ENCODE results near the gene NIPA2.

NIPA2 gene

DNA sequence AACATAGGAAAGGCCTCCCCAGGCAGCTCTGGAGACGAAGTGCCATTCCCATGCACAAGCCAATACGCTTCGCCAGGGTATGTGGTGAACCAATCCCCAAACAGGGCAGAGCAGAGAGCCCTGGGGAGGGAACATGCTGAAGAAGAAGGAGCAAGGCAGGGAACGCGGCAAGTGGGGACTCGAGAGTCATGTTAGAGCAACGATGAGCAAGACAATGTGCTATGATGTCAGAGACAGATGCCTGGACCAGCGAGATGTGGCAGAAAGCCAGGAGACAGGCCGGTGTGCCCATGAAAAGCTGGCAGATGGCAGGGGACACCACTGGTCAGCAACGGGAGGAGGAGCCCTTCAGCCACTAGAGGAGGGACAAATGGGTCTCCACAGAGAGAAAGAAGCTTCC lies 39.6 kb downstream of the NIPA2 start:
- DNase-seq, result no peak

DNA sequence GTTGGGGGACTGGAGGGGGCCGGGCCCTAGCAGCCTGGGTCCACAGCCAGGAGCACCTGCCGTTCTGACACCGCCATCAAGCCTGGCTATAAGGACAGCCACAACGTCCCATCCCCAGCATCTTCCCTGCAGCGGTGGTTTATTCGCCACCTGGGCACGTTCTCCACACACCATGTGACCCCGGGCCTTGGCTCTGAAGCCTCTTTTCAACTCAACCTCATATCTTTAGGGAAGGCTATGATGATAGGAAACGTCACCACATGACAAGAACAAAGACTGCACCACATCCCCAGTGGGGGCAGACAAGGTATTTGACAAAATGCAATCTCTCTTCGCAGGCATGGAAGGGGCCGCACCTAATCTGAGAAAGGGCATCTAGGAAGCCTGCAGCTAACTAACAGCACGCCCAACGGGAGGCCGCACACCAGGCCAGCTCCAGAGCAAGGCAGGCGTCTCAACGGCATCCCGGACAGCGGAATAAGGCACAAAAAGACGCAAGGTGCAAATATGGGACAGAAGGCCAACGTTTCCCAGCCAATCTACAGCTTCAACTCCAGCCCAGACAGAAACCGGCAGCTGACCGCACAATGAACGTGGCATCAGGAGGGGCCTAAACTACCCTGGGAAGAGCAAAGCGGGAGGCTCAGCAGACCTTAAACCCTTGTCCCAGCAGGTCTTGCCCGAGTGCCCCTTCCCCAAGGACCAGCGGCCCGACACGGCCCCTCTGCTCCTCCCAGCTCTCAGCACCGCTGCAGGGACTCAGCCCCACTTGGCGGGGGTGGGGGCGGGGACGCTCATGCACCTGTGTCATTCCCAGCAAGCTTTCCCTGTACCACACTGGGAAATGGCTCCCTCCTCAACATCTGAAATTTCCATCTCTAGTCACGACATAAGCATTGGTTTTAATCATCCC lies 41.9 kb downstream of the NIPA2 start:
- DNase-seq, result no peak

DNA sequence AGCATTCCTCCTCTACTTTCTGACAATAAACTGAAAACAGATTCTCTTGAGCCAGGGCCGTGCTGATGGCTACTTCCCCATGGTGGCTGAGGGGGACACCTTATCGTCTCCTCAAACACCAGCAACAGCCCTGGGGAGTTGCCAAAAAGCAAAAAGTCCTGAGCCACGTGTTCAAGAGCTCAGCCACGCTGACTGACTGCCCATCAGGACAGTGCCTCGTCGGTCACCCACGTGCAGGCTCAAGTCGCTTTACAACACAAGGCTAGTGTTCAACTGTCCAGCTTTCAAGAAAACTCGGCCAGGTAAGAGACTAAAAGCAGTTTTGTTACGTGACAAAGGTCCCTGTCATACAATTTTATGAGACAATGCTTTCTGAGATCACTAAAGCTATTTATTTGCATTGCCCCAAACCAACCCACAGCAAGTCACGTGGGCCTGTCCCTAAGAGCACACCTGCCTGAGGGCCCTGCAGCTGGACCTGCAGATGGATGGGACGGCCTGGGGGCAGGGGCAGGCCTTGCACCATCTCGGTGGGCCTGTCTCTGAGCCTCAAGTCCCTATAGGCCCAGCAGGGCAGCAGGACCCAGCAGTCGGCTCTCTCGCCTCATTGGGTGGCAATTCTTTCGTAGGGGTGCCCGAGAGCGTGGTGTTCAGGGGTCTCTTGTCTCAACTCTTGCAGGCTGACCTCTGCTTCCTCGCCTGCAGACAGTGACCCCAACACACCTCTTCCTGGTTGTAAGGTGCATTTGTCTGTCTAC lies 42.7 kb downstream of the NIPA2 start:
- no peak for DNase-seq

DNA sequence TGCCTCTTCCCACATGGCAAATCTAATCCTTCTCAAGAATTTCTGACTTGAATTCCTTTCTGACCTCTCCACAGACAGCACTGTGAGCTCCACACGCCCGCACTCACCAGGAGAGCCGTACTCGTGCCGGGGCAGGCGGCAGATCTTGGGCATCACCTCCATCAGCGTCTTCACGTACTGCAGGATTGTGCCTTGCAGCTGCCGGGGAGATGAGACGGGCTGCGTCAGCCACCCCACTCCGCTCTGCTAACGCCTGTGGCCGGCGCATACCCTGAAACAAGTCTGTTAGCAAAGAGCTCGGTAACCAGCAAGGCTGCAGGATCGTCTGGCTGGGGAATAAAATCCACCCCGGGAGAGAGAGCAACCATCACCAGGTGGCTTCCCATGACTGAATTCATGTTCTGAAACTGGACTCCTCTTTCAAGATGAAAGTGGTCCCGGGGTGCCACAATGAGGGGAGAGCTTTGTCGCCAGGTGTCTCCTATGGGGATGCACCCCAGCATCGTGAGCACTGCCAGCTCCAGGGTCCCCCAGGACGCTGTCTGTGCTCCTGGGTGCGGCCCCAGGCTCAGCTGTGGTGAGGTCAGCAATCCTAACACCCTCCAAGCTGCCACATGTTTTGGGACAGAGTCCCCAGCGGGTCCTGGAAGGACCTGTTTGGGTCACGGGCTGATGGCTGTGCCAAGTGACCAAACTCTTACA lies 43.4 kb downstream of the NIPA2 start:
- DNase-seq, result no peak

DNA sequence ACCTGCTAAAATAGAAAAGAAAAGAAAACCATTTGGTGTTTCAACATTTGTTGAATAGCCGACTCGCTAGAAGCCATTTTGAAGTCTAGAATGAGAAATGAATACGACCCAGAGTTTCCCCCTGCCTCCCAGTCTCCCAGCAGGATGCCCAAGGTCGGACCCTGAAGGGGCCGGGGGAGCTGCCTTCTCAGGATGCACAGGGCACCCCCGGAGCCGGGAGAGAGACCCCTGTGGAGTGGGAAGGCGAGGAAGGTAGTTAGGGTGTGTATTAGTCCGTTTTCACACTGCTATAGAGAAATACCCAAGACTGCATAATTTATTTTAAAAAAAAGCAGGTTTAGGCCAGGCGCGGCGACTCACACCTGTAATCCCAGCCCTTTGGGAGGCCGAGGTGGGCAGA lies 44.7 kb downstream of the NIPA2 start:
- no peak for DNase-seq

DNA sequence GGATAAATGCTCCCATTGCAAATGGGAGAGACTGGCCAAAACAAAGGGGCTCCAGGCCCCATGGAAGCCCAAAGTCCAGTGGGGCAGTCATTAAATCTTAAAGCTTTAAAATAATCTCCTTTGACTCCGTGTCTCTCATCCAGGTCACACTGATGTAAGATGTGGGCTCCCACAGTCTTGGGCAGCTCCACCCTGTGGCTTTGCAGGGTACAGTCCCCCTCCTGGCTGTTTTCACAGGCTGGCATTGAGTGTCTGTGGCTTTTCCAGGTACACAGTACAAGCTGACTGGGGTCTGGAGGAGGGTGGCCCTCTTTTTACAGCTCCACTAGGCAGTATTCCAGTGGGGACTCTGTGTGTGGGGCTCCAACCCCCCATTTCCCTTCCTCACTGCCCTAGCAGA lies 45.9 kb downstream of the NIPA2 start:
- no peak for DNase-seq

DNA sequence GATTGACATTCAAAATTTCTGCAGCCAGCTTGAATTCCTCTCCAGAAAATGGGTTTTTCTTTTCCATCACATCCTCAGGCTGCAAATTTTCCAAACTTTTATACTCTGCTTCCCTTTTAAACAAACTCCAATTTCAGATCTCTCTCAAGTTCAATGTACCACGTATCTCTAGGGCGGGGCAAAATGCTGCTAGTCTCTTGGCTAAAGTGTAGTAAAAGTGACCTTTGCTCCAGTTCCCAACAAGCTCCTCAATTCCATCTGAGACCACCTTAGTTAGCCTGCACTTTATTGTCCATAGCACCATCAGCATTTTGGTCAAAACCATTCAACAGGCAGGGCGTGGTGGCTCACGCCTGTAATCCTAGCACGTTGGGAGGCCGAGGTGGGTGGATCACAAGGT lies 46.7 kb downstream of the NIPA2 start:
- DNase-seq, result no peak

DNA sequence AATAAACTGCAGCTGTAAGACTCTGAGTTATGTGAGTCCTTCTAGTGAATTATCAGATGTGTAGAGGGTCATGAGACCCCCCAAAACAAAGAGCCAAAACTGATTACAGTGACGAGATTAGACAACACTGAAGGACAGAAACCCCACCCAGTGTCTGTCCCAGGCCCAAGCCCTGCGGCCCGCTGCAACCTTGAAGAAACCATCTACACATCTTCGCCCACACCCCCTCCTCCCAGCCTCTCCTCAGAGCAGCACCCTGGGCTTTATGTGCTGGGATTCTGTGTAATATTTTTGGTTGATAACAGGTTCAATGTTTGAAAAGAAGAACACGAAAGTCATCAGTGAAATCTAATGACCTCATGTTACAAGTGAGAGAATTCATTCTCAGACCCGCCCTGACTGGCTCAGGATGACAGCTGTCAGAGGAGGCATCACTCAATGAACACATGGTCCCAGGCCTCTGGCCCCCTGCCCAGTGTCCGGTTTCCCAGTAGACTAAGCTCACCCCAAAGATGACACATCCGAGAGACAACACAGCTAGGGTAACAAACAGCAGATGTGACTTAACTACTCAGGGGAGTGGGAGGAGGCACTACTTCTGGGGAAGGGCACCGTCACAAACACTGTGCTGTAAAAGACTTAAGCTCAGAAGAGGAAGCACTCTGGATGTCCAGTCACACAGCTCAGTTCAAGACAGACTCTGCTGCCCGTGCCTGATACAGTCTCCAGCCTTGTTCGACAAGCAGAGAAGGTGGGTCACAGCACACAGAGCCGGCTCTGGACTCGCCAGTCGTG lies 48.9 kb downstream of the NIPA2 start:
- DNase-seq, result no peak

DNA sequence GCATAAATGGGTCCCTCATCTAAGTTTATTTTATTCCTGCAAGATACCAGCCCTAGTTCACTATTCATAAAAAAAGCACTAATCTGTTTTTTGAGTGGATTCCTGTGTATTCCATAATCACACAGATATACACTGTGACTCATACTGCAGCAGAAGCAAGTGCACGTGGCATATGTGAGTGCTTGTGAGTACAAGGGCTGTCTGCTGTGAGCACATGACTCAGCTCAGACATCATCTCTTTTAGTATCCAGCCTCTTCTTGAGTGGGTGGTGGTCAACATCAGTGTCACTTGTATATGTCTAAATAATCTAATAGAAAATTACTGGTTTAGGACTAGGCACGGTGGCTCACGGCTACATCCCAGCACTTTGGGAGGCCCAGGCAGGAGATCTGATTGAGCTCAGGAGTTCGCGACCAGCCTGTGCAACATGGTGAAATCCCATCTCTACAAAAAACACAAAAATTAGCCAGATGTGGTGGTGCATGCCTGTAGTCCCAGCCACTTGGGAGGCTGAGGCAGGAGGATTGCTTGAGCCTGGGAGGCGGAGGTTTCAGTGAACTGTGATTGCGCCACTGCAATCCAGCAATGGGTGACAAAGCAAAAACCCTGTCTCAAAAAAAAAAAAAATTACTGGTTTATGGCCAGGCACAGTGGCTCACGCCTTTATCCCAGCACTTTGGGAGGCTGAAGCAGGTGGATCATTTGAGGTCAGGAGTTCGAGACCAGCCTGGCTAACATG lies 49.8 kb downstream of the NIPA2 start:
- no peak for DNase-seq

DNA sequence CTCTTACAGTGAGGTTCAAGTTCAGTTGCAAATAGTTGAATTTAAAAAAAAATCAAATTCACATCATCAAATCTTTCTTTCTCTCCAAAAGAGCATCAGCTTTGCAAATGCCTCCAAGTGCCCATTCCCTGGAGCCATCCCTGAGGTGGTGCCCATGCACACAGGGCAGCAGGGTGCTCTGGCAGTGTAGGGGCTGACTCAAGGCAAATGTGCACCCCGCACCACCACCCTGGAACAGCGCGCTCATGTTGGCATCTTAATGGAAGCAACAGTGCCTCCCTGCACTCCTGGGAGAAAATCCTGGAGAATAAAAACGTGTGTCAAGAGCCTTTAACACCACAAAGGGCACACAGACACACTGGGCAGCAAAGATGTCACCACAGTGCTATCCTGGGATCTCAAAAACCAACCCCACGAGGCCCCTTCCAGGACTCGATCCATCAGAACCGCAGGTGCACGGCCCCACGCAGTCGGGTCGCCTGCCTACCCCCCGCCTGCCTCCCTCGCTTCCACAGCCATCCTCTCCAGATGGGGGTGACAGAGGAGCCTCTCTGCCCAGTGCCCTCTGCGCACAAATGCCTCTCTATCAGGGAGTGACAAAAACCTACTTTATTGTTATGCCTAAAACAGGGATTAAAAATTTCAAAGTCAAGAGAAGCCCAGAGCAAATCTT lies 50.8 kb downstream of the NIPA2 start:
- DNase-seq, result no peak

DNA sequence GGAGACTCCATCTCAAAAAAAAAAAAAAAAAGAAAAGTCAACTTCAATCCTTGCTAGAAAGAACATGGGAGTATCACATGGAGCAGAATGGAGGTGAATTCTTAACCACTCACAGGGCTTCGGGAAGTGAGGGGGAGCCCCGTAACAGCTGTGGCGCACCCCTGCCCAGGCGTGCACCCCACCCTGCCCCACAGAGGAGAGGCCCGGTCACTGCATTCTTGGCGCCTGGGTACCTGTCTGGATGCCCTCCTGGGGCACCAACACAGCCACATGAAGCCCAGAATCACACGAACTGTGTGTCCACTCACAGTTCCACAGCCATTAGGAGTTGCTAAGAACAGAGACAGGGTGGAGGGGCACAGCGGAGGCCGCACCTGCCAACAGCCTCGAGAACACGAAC lies 51.8 kb downstream of the NIPA2 start:
- DNase-seq, result no peak

DNA sequence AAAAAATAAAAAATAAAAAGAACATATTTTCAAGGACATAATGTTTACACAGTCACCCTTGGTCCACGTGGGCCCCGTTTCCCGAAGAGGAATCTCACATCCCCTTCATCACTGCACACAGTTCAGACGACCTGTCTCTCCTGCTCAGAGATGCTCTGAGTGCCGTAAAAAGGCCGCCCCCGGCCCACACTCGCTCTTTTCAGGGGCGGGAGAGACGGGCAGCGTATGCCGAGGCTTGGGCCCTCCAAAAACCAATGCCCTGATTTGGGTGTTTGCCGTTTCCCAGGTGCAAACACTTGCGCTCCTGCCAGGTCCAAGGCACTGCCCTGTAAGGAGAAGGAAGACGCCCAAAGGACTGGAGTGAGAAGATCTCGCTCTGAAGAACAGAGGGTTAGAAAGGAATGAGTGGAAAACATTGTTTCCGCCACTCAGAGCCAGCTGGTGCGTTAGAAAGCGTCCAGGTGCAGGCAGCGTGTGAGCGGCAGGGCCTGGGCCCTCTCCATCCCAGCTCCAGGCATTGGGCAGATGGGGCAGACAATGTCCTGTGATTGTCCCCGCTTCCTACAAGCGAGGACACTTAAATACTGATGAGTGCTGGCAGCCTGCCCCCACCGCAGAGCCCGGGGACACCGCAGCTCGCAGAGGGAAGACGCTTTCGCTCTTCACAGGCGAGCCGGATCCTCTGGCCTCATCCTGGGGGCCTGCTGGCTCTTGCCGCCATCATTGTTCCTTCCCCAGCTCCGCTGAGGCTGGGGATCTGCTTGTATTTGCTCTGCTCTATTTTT lies 53.2 kb downstream of the NIPA2 start:
- no peak for DNase-seq

DNA sequence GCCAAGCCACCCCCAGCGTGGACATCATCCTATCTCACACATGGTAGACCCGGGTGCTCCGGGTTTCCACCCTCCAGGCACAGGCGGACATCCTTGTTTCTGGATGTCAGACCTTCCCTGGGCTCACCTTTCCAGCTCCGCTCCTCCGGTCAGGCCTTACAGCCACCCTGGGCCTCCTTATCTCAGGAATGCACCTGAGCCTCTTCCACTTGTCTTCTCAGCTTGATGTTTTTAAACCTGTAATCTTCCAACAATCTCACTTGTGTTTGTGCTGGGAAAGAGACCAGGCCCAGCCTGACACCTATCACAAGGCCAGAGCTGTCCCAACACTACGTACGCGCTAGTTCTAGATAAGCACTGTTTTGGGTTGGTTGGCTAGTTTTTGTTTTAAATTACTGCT lies 53.9 kb downstream of the NIPA2 start:
- DNase-seq, result no peak

DNA sequence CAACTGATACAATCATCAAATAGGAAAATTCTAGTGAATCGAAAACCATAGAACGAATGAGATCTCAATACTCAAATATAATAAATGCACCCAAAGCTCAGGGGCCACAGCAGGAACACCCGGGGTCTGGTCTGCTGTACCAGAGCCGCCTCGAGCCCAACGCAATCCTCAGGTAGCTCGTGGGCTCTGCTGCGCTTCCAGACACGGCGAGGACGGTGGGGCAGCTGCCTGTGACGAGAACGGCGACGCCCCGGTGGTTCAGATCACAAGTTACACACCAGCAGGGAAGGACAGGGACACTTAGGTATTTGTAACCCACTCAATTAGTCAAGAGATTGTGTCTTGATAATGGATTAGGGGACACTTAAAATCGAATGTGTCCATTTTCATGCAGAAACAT lies 54.6 kb downstream of the NIPA2 start:
- DNase-seq, result no peak

DNA sequence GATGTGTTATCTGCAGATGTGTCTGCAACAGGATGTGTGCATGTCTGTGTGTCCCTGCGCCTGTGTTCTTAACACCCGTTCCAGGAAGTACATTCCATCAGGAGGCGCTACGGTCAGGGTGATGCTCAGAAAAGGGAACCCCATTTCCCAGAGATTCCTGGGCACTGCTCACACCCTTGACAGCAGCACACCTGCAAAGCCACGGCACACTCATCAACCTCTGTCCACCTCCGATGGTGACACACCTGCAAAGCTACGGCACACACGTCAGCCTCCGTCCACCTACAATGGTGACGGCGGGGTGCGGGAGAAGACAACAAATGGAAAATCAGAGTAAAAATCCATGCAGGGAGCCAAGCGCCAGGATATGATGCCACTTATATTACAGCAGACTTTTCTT lies 55.4 kb downstream of the NIPA2 start:
- DNase-seq, result no peak

DNA sequence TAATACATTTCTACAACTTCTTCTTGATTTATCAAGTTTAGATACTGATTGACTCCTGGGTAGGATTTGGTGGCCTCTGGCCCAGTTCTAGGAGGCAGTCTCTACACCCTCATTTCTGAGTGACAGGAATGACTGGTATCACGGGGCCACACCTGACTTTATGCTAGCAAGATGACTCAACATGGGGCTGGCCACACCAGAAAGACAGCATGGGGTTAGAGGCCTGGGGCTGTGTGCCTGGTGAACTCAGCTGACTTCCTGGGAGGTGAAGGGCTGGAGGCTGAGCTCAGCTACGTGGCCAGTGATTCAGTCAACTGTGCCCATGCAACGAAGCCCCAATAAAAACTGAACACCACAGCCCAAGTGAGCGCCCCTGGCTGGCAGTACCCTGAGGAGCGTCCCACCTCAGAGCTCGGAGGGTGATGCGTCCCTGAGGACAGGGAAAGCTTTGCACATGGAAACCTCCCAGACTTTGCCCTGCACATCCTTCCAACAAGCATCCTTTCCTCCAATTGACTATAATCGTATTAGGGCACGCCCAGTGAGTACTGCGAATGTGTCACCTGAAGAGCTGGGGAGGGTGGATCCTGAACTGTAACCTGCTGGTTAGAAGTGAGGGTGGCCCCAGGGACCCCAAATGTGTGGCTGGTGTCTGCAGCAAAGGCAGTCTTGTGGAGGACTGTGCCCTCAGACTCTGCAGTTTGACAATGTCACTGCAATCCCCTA lies 57.2 kb downstream of the NIPA2 start:
- DNase-seq, result no peak

DNA sequence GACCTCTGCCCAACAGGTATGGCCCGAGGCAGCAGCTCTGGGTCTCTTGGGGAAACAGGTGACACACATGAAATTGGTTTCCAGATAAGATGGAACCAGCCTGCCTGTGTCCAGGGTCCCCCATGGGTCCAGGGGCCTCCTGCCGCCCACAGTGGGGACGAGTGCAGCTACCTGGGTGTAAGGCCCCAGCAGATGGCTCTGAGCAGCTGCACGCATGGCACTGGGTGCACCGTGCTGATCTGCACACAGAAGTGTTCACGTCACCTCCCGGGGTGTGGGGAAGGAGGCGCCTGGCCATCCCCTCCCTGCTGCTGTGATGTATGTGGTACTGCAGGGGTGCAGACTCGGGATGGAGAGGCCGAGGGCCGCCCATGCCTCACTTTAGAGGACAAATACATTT lies 63.6 kb downstream of the NIPA2 start:
- no peak for DNase-seq

DNA sequence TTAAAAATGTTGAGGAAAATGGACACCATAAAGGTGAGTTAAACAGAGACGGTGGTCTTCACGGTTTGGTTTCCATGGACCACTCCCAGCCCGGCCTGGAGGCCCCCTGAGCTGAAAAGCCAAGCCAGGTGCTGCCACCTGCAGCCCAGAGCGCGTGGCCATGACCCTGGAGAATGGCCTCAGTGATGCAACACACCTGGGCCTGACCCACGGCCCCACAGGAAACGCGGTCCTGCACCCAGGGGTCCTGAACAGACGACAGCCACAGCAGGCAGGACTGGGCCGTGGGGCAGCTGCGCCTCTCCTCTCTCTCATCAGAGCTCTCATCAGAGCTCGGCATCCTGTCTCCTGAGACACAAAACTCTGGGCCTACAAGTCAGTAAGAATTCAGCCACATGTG lies 64.1 kb downstream of the NIPA2 start:
- DNase-seq, result no peak

DNA sequence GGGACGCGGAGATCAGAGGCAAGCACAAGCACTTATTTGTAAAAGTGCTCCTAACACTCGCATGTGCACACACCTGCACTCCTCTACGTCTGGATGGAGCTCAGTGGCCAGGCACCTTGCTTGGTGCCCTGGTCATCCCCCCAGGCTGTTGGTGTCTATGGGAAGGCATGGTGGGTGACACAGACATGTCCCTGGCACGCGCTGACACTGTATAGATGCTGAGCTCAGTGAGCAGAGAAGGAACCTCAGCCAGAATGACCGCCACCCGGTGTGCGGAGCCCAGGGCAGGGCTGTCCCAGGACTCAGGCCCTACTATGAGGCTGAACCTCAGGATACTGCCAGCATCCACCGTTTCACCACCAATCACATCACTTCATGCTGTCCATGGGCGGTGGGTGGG lies 64.5 kb downstream of the NIPA2 start:
- no peak for DNase-seq

DNA sequence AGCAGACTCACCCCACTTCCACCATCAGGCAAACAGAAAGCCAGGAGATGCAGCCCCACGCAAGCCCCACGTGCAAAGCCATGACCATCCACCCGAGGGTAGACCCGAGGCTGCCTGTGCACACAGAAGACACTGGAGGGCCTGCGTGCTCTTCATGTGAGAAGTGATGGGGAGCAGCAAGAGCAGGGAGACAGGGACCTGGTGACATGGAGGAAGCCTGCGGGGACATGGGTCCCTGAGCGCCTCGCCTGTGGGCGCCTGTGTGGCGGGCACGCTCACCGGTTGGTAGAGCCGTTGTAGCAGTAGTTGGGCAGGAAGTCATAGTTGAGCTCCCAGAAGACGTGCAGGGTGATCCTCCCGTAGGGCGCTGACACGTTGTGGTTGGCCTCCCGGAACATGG lies 65.0 kb downstream of the NIPA2 start:
- DNase-seq, result no peak
